Measurements from ENCODE around the gene CLN6. TPM values are rescaled to one million over a fixed set of nuclear protein-coding genes. Genes with fewer than 3 reads are reported as not detected.

CLN6 gene
- total RNA-seq (2021; ENCODE audit: unreplicated experiment) (68.7 TPM), Bru-seq, nascent RNA (percentile 48 among the genes with signal in this experiment), BruChase-seq, experiment 1, labeled RNA remaining after a 2-hour chase (percentile 61 among the genes with signal in this experiment), BruChase-seq, experiment 2, labeled RNA remaining after a 6-hour chase (percentile 70 among the genes with signal in this experiment)
- 42.4 TPM for polyA plus RNA-seq (2012; ENCODE audit: insufficient read length)
- long read RNA-seq, transcript CLN6-201 (7 exons, 2,243 nt), result major isoform, 12 of 22 reads
- long read RNA-seq, partial matches to known transcripts, result 3 of 22 reads
- long read RNA-seq, other reads (novel, unspliced or antisense), result 5 of 22 reads

DNA sequence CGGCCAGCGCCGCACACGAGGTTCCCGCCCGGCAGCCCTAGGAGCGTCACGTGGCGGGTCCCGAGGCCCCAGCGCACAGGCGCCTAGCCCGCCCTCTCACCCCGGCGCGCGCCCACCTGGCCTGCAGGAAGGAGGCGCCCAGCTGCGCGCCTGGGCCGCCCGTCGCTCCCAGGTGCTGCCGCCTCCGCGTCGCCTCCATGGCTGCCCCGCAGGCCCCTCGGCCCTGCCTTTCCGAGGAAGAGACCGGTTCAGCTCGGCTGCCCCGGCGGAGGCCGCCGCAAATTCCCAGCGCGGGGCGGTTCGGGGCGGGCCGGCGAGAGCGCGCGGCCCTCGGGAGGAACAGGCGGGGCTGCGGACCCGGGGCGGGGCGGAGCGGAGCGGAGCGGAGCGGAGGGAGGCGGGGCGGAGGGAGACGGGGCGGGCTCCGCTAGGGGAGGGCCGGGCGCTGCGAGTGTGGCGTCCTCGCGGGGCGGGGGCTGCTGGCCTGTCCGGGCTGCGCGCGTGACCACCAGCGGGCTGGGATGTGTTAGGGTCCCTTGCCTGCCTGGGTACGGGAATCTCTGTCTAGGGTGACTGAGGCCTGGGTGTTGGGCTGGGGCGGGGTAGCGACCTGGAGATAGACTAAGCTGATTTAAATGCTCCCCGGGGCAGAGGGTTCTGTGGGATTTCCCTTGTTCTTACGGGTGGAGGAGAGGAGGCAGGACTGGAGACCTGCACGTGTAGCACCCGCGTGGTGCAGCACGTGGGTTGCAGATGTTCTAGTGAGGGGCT lies at the start of gene CLN6:
TSS of gene CLN6 (minus strand) at position 343 of the 771 bp plus-strand sequence. CDS start at position 199, 144 bp downstream.
- peak within 1 kb of the TSS; percentile 93 for H3K27ac ChIP-seq (ENCODE audit: low read length)
- peak within 1 kb of the TSS; percentile 83 to 89 for H3K4me3 ChIP-seq (ENCODE audit: low read depth in 2 of 2, low read length in 2 of 2)
- no TSS peak for BruUV-seq (replicated peaks)
- ChIA-PET CTCF (no interaction called here), POLR2A (no interaction called here)
- no peak for DNase-seq (ENCODE audit: low read depth, low spot score)
- no peaks in the 10 kb centered on the region for H3K36me3 ChIP-seq (ENCODE audit: control insufficient read depth, insufficient read depth, low read length)
- H3K4me1 ChIP-seq (ENCODE audit: control insufficient read depth, insufficient read depth, low read length), result peaks cover 16% of the 10 kb centered on the region
- intact Hi-C loops (cut with micrococcal nuclease; ENCODE audit: unreplicated experiment) (no loop called here), in situ Hi-C loops (cut with HindIII; ENCODE audit: low pct_unique_long_range_greater_than_20kb, low sequenced_read_pairs) (no loop called here)
- H3K9me3 ChIP-seq (ENCODE audit: control insufficient read depth, insufficient read depth, low read depth, low read length), result no peaks in the 10 kb centered on the region
- peak; percentile 57; the same call in 1 of the 2 replicates for TF ChIP-seq POLR2AphosphoS5 (IDR thresholded peaks at IDR 0.05; ENCODE audit: low read depth, low read length)
- TF ChIP-seq SIN3A (IDR thresholded peaks at IDR 0.05; ENCODE audit: borderline replicate concordance, insufficient read depth, low read depth, low read length), result peak; percentile 62; the same call in 1 of the 2 replicates
- no peak for TF ChIP-seq TCF7L2 (IDR thresholded peaks at IDR 0.05; ENCODE audit: low read depth, low read length)
- TF ChIP-seq, protein P1, sequence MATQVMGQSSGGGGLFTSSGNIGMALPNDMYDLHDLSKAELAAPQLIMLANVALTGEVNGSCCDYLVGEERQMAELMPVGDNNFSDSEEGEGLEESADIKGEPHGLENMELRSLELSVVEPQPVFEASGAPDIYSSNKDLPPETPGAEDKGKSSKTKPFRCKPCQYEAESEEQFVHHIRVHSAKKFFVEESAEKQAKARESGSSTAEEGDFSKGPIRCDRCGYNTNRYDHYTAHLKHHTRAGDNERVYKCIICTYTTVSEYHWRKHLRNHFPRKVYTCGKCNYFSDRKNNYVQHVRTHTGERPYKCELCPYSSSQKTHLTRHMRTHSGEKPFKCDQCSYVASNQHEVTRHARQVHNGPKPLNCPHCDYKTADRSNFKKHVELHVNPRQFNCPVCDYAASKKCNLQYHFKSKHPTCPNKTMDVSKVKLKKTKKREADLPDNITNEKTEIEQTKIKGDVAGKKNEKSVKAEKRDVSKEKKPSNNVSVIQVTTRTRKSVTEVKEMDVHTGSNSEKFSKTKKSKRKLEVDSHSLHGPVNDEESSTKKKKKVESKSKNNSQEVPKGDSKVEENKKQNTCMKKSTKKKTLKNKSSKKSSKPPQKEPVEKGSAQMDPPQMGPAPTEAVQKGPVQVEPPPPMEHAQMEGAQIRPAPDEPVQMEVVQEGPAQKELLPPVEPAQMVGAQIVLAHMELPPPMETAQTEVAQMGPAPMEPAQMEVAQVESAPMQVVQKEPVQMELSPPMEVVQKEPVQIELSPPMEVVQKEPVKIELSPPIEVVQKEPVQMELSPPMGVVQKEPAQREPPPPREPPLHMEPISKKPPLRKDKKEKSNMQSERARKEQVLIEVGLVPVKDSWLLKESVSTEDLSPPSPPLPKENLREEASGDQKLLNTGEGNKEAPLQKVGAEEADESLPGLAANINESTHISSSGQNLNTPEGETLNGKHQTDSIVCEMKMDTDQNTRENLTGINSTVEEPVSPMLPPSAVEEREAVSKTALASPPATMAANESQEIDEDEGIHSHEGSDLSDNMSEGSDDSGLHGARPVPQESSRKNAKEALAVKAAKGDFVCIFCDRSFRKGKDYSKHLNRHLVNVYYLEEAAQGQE (IDR thresholded peaks at IDR 0.05; ENCODE audit: insufficient read depth in 1 of 2, low read depth in 2 of 2, low read length in 1 of 2), result 0 out of 4 replicates have a peak, but pooled peaks of 1 of the 2 experiments have one; percentile 34
- ATAC-seq, result peak; percentile 95
- H3K27me3 ChIP-seq (ENCODE audit: control insufficient read depth, insufficient read depth, low read length), result no peaks in the 10 kb centered on the region

DNA sequence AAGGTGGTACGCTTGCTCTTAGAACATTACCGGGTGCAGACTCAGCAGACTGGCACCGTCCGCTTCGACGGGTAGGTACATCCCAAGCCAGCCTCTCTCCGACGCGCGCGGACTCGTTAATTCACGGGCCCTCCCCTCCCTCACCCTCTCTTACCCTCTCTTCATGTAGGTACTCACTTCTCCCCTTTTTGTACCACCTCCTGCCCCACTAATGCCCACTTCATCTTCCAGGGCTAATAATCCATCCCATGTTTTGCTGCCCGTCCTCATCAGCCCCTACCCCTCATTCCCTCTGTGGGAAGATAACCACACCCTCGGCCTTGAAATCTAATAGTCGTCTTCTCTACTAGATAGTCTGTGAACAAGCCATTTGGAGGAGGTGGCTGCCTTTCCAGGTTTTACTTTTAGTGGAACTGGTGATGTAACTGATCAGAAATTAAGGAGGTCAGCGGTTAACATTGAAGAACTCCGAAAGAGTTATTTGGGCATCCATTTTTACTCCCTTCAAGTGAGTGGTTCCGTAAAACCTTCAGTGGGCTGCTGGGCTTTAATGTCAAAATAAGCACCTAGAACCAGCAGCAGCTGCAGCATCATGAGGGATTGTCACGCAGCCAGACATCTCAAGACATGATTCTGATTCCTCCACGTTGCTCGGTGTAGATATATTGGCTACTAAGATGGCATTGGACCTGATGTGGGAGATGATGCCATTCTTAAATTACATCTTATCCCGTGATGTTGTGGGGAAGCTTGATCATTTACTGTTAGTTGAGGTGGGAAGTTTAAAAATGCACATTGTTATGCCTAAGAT lies 49.3 kb upstream of the CLN6 start:
- intact Hi-C loops (cut with micrococcal nuclease; ENCODE audit: unreplicated experiment) (no loop called here), in situ Hi-C loops (cut with HindIII; ENCODE audit: low pct_unique_long_range_greater_than_20kb, low sequenced_read_pairs) (no loop called here)
- Histone ChIP-seq H3K36me3 (ENCODE audit: control insufficient read depth, insufficient read depth, low read length) (peaks cover 6% of the 10 kb centered on the region; the same call in 1 of the 2 replicates), H3K4me1 (ENCODE audit: control insufficient read depth, insufficient read depth, low read length) (peaks cover 28% of the 10 kb centered on the region), H3K9me3 (ENCODE audit: control insufficient read depth, insufficient read depth, low read depth, low read length) (no peaks in the 10 kb centered on the region), H3K27ac (ENCODE audit: low read length) (peak overlapping the region; percentile 99), H3K4me3 (ENCODE audit: low read depth in 2 of 2, low read length in 2 of 2) (peak overlapping the region; percentile 81 to 98), H3K27me3 (ENCODE audit: control insufficient read depth, insufficient read depth, low read length) (no peaks in the 10 kb centered on the region)
- peak; percentile 4; the same call in 1 of the 2 replicates for ATAC-seq
- TSS peak; percentile 64 for BruUV-seq (replicated peaks)
- ChIA-PET CTCF (interaction anchor here (0.8 kb wide), 1 partner anchor 26 kb away, joined by 3 read pairs; no protein-coding TSS in a partner anchor), POLR2A (interaction anchor here (0.6 kb wide), 1 partner anchor 117 kb away, joined by 3 read pairs; no protein-coding TSS in a partner anchor)
- TF ChIP-seq, protein P2, sequence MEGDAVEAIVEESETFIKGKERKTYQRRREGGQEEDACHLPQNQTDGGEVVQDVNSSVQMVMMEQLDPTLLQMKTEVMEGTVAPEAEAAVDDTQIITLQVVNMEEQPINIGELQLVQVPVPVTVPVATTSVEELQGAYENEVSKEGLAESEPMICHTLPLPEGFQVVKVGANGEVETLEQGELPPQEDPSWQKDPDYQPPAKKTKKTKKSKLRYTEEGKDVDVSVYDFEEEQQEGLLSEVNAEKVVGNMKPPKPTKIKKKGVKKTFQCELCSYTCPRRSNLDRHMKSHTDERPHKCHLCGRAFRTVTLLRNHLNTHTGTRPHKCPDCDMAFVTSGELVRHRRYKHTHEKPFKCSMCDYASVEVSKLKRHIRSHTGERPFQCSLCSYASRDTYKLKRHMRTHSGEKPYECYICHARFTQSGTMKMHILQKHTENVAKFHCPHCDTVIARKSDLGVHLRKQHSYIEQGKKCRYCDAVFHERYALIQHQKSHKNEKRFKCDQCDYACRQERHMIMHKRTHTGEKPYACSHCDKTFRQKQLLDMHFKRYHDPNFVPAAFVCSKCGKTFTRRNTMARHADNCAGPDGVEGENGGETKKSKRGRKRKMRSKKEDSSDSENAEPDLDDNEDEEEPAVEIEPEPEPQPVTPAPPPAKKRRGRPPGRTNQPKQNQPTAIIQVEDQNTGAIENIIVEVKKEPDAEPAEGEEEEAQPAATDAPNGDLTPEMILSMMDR (IDR thresholded peaks at IDR 0.05), result no peak
- TF ChIP-seq POLR2AphosphoS5 (IDR thresholded peaks at IDR 0.05; ENCODE audit: low read depth, low read length) (no peak), TCF7L2 (IDR thresholded peaks at IDR 0.05; ENCODE audit: low read depth, low read length) (no peak), SIN3A (IDR thresholded peaks at IDR 0.05; ENCODE audit: borderline replicate concordance, insufficient read depth, low read depth, low read length) (no peak)
- TF ChIP-seq, protein P1 (IDR thresholded peaks at IDR 0.05; ENCODE audit: insufficient read depth in 1 of 2, low read depth in 2 of 2, low read length in 1 of 2), result no peak
- DNase-seq (ENCODE audit: low read depth, low spot score), result no peak
